GM21526 (cell line): ENCODE results near the gene SPEN.
A peak's percentile ranks its signal among the peaks of the same experiment; 100 is the strongest.
"Not testable (repeated sequence)": the region's sequence is repeated elsewhere in the genome, so short reads cannot be mapped to it uniquely, and the experiment has no call there.

ENCODE experiments used
- ATAC-seq: cut with Tn5 transposase; IDR thresholded peaks from one replicate; pipeline ENCODE4 v1.9.1; 2021; ENCODE audit warnings: moderate library complexity; ENCODE audit not compliant: unreplicated experiment, low FRiP score

Gene SPEN

DNA sequence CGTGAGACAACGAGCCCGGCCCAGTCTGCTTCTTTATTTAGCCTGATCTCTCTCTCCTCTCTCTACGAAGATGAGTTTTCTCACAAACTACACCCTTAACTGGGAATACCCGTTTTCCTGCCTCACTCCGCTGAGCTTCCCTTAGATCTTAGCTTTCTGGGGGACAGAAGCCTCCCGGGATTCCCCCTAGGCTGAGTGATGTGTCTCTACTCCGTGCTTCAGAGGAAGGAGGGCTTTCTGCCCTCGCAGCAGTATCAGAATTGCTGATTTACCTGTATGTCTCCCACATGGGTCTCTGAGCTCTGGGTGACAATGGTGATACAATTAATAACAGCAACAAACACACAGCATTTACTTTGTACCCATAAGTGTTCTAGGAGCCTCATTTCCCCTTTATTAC lies 127.3 kb downstream of the SPEN start:
- ATAC-seq = peak; percentile 33

DNA sequence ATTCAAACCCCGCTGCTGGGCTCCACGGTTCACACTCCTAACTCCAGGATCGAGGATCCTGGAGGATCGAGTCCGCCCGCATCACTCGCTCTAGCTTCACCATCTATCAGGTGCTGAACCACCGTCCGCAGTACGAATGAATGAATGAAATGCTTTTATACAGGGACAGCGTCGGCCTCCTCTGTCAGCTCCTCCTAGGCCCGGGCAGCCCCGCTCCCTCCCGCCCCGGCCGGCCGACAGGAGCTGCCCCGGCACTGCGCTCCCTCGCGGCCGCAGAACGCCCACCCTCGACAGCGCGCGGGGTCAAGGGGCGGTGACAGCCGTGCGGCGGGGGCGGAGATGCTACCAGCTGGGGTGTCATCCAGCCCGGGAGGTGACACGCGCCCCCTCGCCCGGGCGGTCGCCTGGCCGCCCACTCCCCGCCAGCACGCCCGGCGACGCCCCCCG lies 127.9 kb downstream of the SPEN start:
- ATAC-seq = peak; percentile 48

DNA sequence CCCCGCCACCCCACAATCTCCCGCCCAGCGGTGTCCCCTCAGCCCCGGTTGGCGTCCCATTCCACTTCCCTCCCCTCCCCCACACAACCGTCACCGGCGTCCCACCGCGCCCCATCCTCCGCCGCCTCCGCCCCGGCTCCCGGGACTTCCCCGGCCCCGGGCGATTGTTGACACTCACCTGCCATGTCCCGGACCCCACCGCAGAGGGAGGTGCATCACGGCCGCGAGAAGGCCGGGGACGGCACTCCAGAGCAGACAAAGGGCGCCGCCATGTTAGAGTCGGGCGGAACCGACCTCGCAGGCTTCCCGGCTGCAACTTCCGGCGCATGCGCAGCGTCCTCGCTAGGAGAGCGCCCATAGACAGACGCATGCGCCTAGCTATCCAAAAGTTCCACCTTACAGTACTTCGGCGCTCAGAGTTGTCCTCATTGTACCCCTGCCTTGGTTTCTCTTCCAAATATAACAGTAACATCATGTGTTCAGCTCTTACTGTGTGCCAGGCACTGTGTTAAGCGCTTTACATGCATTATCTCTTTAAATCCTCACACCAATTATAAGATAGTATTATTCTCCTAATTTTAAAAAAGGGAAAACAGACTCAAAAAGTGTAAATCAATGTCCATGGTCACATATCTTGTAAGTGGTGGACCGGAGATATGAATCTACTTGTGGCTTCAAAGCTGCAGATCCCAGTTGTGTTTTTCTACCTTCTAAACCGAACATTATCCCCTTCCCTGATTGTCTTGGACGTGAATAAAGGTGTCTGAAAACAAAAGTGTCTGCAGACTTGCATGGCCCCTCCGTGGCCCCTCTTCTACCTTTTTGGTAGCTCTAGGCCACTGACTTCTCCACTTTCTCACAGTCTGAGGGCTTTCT lies 128.5 kb downstream of the SPEN start, which contains the start of gene ZBTB17:
ZBTB17 (minus strand) TSS at position 297 of the 876 bp plus-strand sequence. CDS start 27,606 bp downstream, outside the sequence.
- ATAC-seq = peak; percentile 73

DNA sequence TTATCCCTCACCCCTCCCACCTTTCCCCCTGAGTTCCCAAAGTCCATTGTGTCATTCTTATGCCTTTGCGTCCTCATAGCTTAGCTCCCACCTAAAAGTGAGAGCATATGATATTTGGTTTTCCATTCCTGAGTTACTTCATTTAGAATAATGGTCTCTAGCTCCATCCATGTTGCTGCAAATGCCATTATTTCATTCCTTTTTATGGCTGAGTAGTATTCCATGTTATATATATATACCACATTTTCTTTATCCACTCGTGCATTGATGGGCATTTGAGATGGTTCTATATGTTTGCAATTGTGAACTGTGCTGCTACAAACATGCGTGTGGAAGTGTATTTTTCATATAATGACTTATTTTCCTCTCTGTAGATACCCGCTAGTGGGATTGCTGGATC lies 130.4 kb downstream of the SPEN start:
- not testable (repeated sequence) for ATAC-seq

DNA sequence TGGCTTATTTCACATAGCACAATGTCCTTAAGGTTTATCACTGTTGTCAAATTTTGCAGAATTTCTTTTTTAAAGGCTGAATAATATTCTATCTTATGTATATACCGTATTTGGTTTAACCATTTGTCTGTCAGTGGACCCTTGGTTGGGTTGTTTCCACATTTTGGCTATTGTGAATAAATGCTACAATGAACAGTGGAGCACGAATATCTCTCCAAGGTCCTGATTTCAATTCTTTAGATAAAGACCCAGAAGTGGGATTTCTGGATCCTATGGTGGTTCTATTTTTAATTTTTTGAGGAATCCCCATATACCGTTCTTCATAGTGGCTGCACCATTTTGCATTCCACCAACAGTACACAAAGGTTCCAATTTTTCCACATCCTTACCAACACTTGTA lies 134.2 kb downstream of the SPEN start:
- ATAC-seq = no peak

DNA sequence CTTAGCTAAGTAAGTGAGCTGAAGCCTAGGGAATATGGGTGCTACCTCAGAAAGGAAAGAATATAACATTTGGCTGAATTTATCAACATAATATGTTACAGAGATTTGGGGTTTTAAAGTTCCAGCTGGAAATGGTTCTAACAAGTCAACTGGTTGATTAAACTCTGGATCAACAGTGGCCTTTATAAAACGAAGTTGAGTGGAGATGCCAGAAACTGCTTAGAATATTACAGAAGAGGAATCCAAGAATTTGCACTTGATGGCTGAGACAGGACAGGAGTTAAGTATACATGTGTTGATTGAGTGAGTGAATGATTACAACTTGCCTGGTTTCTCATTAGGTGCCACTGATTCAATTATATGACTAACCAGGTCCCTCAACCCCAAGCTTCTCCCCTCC lies 135.8 kb downstream of the SPEN start:
- no peak for ATAC-seq

DNA sequence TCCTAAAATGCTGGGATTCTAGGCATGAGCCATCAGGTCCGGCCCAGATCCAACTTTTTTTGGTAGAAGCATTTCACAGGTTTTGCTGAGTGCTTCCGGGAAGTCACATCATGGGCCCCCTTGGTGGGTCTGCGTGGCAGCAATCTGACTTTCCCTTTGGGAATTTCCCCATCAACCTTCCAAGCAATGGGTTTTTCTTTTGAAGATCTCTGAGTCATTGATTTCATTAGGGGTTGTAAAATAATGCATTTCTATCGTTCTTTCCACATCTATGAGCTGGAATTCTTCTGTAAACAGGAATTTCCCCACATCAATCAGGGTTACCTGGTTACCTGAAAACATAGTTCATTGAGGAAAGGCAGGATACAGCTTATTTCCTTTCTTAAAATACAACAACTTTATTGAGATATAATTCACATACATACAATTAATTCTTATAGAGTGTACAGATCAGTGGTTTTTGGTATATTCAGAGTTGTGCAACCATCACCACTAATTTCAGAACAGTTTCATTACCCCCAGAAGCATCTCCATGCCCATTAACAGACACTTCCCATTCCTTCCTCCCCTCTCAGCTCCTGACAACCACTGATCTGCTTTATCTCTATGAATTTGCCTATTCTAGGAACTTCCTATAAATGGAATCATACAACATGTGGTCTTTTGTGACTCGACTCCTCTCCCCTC lies 138.2 kb downstream of the SPEN start:
- ATAC-seq = no peak

DNA sequence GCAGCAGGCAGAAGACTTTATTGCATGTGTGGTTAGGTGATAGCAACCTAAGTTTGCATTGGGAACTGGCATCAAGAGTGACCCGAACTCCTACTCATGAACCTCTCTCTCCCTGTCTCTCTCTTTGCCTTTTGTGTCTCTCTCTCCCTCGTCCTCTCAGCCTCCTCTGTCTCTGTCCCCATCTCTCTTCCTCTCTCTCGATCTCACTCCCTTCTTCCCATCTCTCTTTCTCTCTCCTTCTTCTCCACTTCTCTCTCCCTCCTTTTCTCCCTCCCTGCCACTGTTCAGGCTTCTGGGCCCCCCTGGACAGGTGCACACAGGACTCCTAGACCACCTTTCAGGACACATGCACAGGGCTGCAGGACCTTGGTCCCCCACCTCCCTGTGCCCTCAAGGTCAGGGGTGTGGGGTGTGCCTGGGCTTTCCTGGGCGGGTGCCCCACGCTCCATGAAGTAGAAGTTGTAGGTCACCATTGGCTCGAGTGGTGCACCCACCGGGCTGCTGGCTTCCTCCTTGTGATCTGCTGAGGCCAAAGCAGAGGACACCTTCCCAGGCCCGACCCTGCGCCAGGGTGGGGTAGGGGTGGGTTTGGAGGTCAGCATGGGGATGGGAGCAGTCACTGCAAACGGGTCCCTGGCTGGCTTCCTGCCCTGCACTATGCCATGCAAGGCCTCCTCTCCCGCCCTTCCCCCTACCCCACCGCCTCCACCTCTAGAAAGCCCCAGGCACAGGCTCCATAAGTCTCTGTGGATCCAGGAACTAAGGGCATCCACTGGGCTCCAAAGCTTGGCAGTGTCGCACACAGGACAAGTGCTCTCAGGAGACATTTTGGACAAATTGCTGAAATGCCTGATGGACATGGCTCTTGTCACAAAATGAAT lies 141.6 kb downstream of the SPEN start:
- no peak for ATAC-seq

DNA sequence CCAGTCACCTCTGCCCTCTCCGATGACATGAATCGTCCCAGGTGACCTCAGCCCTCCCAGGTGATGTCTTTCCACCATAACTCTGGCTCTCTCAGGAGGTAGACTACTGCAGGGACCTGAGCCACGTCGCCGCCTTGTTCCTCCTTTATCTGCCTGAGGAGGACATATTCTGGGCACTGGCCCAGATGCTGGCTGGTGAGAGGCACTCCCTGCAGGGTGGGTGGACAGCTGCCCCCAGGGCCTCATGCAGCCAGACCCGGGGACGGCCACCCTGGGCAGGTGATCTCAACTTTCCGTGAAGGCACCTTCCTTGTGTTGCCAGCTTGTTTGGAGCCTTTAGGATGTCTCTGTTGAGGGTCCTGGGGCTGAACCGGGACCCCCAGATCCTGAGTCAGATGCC lies 142.3 kb downstream of the SPEN start:
- no peak for ATAC-seq
